Tibial nerve (tissue), 4 donors: ENCODE data around the gene DCDC2C.

Experiments used
- CTCF ChIP-seq, 5 experiments: fragments of 200-600 bp in 3 of 5; fragments of 450-650 bp in 2 of 5; sonication (generic) in 3 of 5; IDR thresholded peaks; one replicate each; pipeline ENCODE4 v1.5.1; 2016 to 2019; ENCODE audit warnings: antibody characterized with exemption in 5 of 5, mild to moderate bottlenecking in 3 of 5, moderate library complexity in 2 of 5
- EP300 ChIP-seq, 2 donors: sonication (generic); formaldehyde crosslinking; IDR thresholded peaks; one replicate each; pipeline ENCODE4 v1.6.1; 2017; ENCODE audit warnings: antibody characterized with exemption in 2 of 2, mild to moderate bottlenecking in 1 of 2
- POLR2A ChIP-seq, 2 donors: fragments of 450-650 bp; IDR thresholded peaks; one replicate each; pipeline ENCODE4 v1.6.1; 2017; ENCODE audit warnings: antibody characterized with exemption in 2 of 2, mild to moderate bottlenecking in 2 of 2, moderate library complexity in 2 of 2

- no peak for TF ChIP-seq CTCF (IDR thresholded peaks at IDR 0.05)
- TF ChIP-seq POLR2A (IDR thresholded peaks at IDR 0.05), result no peak
- TF ChIP-seq EP300 (IDR thresholded peaks at IDR 0.05), result no peak
These were observed 68.2 kb downstream of the DCDC2C start for GRCh38 chr2:3771576-3771975.
